CD4-positive, alpha-beta T cell treated with Interleukin-10 for 1 hour (primary cell): Measurements from ENCODE around the gene ADCY7.

Experiments used
- DNase-seq: peaks from one replicate; pipeline ENCODE4 v3.0.0-alpha.2; 2020

ADCY7 gene

DNA sequence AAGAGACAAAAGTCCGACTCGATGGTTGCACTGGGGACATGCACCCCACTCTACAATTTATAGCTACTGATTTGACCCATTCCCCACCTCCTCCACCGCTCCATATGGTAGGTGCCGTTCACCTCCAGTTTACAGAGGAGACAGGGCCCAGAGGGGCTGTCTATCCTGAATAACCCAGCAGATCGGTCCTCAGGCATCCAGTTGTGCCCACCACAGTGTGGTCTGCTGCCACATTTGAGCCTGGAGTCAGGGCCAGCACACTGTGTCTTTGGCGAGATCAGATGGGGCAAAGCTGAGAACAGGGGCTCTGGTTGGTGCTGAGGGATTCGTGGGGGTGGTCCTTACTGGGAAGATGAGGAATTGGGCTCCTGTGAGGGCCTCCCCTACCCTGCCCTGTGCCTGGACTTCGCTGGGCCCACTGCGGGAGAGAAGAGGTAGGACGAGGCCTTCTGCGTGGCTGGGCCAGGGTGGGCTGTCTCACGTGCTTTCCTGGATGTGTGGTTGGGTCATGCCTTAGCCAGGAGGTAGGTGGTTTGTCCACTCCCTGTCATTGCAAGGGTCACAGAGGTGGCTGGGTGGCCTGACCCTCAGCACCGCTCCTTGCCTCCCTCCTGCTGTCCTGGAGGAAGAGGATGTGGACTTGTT is 2.8 kb downstream of the ADCY7 start:
- no peak for DNase-seq

- no peak for DNase-seq
These were observed 3.6 kb downstream of the ADCY7 start for GRCh38 chr16:50269769-50270509.

DNA sequence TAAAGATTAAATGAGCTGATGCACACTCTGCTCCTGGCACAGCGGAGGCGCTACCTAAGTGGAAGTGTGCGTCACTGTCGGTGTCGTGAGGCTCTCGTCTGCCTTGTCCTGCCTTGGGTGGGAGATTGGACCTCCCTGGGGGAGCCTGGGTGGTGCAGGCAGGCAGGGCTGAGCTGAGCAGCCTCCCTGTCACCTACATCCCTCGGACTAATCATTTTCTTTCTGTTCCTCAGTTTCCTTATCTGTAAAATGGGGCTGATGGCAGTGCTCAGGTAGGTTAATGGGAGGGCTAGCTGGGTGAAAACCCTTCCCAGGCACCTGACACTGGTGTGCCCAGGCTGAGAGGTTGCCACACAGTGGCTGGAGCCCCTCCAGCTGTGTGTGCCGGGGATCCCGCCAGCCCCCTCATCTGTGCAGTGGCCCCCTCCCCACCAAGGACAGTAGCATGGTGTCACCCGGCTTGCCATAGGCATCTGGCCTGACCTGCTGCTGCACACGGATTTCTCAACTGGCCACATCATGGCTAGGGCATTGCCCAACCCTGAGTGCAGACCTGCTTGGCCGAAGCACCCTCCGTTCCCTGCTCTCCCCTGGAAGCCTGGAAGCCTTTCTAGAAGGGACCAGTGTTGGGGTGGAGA is 4.3 kb downstream of the ADCY7 start:
- no peak for DNase-seq

DNA sequence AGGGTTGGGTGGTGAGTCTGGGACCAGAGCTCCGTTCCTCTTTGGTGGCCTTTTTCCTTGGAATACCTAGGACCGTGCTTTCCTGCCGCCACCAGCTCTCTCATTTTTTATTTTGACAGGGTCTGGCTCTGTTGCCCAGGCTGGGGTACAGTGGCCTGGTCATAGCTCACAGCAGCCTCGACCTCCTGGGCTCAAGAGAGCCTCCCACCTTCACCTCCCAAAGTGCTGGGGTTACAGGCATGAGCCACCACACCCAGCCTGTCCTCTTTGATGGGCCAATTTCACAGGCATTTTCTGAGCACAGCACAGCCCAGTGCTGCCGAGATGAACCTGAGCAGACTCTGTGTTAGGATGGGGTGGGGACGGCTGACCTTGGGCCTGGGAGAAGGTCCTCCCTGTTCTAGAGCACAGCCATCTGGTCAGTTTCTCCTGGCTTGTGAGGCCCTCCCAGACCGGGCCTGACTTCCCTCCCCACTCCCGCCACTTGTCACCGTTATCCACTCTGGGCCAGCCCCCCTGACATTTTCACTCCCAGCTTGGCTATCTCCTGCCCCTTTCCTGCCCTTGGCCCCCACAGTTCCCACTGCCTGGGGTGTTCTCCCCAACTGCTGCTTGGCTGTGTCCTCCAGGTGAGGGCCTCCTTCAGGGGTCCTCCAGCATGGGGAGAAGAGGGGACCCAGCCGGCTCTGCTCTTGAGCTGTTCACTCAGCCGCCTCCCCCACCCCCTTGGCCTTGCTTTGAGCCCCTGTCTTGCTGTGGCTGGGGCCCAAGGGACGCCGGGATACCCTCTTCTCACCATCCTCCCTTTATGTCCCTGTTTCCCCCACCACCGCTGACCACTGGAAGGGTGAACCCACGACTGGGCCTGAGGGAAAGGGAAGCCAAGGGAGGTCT is 5.0 kb downstream of the ADCY7 start:
- no peak for DNase-seq

DNA sequence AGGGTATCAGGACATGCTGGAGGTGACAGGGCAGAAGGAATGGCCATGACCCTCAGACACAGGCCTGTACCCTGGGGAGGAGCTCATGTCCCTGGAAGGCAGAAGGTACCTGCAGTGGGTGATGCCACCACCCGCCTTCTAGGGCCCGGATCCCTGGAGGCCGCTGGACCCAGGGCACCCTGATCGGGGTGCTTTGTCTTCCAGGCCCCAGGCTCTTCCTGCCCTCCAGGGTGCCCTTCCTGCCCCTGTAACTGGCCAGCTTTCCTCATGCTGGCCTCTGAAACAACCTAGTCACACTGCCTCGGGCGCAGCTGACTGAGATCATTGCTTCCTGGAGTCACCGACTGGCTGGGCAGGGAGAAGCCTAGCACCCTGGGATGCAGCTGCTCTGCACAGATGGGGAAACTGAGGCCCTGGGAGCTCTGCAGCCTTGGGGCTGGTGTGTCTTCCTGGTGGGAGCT is 5.8 kb downstream of the ADCY7 start:
- no peak for DNase-seq

DNA sequence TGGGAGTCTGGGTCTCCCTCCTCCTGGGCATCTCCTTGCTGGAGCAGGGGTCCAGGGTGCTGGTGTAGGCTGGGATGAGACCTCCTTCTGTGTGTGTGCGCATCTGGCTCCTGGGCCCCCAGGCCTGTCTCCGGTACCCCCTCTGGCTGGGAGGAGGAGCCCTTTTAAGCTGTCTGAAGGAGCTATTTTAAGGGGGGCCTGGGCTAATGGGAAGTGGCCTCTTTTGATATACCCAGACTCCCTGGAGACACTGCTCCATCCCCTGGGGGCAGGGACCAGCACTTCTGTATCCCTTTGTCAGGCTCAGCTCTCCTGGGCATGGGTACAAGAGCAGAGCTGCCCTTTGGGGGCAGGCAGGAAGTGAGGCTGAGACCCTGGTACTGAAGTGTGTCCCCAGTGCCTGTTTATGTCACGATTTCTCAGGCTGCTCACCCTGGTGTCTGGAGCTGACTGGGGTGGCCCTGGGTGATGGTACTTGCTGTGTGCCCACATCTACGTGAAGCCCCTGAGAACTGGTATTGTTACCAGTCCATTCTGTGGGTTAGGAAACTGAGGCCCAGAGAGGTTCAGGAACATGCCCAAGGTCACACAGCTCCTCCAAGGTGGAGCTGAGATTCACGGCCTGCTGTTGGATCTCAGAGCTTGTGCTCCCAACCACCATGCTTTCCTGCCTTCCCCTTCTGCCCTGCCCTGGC is 6.5 kb downstream of the ADCY7 start:
- DNase-seq: no peak

GRCh38 chr16:50273382-50273690 is 7.0 kb downstream of the ADCY7 start:
- DNase-seq: no peak

- peak; percentile 38 for DNase-seq
These were observed 7.6 kb downstream of the ADCY7 start for GRCh38 chr16:50273888-50274325.

GRCh38 chr16:50274326-50275097 is 8.2 kb downstream of the ADCY7 start:
- DNase-seq: peak; percentile 62

- no peak for DNase-seq
These were observed 8.7 kb downstream of the ADCY7 start for GRCh38 chr16:50275098-50275415.

GRCh38 chr16:50275428-50276325 is 9.3 kb downstream of the ADCY7 start:
- DNase-seq: no peak

DNA sequence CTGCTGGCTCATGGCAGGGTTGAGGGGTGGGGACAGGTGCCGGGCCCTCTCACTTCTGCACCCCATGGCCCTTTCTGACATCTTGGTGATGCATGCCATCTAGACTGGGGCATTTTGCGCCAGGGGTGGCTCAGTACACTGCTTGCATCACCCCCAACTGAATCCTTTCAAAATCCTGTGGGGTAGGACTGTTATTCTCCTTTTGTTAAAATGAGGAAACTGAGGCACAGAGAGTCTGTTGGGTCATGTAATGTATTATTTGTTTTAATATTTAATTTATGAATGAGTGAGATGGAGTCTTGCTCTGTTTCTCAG is 9.9 kb downstream of the ADCY7 start:
- no peak for DNase-seq

- no peak for DNase-seq
These were observed 10.6 kb downstream of the ADCY7 start for GRCh38 chr16:50276801-50277555.

- no peak for DNase-seq
These were observed 11.9 kb downstream of the ADCY7 start for GRCh38 chr16:50278251-50278650.

GRCh38 chr16:50279504-50279865 is 13.1 kb downstream of the ADCY7 start:
- DNase-seq: no peak

- no peak for DNase-seq
These were observed 14.6 kb downstream of the ADCY7 start for GRCh38 chr16:50280932-50281331.

DNA sequence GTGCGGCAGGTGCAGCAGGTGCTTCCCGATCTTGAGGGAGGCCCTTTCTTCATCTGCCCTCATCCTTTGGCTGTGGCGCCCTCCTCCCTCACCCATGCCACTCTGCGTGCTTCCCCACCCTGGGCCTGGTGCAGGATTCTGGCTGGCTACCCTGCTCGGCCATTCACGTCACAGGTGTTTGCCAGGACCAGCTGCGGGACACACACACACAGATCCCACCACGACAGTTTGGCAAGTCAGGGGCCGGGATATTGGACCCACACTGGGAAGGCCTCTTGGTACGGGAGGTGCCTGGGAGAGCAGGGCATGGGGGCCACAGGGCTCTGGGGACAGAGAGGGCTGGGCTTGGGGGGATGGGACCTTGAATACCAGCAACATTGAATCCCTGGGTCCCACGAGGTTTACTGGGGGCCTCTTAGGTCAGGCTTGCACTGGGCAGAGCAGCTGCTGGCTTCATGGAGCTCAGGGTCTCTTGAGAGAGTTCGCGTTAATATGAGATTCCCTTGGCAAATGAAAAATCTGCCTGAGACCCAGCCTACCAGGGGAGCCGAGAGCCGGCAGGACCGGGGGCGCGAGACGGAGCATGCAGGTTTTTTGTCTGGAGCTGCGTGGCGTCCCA is 15.1 kb downstream of the ADCY7 start:
- no peak for DNase-seq

DNA sequence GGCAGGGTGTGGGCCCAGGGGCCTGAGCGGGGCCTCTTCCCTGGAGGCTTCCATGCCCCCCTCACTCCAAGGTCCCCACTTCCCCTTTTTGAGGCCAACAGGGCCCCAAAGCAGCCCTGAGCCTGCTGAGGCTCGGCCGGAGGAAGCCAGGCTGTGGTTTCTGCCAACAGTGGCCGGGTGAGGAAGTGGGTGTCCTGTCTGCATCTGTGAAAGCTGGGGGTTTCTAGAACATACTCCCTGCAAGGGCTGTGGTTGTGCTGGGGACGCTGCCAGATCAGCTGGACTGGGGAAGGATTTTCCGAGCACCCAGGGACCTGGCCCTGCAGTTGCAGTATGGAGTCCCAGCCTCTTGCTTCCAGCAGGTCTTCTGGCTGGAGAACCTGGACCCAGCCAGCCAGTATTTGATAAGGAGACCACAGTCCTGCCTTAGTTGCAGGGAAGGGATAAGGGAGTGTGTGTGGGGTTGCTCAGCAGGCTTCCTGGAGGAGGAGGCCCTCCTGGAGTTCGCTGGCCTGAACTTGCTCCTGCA is 15.7 kb downstream of the ADCY7 start:
- peak; percentile 73 for DNase-seq

- no peak for DNase-seq
These were observed 16.7 kb downstream of the ADCY7 start for GRCh38 chr16:50282955-50283631.
